GM21526 (cell line): ENCODE data around the gene MAL.

Experiments used
- ATAC-seq: cut with Tn5 transposase; IDR thresholded peaks from one replicate; pipeline ENCODE4 v1.9.1; 2021; ENCODE audit warnings: moderate library complexity; ENCODE audit not compliant: unreplicated experiment, low FRiP score

The MAL gene

GRCh38 chr2:95014126-95014708, 11.3 kb upstream of the MAL start:
- ATAC-seq: no peak

DNA sequence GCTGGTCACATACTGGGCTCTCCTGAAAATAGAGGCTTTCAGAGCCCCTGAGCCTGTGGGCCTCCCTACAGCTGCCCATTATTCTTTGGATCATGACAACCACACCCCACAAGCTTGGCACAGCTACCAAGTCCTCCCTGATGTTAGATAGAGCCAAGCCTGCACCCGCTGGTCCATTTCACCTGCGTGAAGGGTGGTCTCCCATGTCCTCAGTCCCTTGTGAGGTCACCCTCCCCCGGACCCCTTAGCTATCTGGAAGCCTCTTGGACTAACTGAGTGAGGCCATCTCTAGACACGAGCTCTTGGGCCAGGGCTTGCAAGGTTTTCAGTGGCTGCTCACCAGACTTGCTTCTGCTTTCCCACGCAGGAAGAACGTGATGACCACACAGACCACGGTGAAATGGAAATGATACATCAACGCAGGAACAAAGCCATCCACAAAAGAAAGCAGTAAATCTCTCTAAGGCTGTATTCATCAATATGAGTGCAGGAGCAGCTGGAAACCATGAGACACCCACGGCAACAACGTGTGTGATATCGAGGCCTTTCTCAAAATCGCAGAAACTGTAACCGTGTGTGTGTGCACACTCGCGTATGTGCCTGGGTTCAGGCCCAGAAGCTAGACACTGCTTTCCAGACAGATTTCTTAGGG, 10.1 kb upstream of the MAL start:
- no peak for ATAC-seq

- ATAC-seq: no peak
These were observed 8.9 kb upstream of the MAL start for GRCh38 chr2:95016616-95017015.

DNA sequence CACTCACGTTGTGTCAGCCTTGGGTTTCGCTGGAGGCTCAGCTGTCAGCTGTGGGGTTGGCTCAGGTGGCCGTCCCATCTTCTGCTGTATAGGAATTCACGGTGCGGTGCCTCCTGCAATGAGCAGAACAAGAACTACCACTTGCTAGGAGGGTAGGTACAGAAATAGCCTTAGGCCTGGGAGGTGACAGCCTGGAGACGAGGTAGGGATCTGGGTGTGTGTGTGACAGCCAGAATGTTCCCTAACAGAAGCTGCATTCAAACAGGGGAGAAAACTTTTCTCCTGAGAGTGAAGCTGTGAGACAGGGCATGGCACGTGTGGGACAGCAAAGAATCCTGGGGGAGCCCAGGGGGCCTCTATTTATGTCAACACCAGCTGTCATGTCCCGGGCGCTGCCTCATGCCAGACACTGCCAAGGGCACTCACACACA, 8.4 kb upstream of the MAL start:
- no peak for ATAC-seq

- no peak for ATAC-seq
These were observed 7.7 kb upstream of the MAL start for GRCh38 chr2:95017836-95018235.

DNA sequence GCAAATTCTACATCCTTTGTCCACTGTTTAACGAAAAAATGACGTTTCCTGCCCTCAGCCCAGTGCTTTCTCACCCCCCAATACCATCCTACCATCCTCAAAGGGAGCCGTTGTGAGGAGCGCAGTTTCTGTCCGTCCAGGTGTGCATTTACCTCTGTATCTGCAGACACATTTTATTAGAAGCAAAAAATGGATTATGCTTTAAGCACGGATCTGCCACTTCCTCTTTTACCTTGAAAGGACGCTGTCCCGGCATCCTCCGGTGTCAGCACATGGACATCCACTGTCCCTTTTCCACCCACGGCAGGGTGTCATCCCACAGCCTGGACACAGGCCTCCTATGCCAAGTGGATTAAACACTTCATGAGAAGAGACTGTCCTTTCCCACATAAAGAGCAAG, 7.2 kb upstream of the MAL start:
- ATAC-seq: no peak

DNA sequence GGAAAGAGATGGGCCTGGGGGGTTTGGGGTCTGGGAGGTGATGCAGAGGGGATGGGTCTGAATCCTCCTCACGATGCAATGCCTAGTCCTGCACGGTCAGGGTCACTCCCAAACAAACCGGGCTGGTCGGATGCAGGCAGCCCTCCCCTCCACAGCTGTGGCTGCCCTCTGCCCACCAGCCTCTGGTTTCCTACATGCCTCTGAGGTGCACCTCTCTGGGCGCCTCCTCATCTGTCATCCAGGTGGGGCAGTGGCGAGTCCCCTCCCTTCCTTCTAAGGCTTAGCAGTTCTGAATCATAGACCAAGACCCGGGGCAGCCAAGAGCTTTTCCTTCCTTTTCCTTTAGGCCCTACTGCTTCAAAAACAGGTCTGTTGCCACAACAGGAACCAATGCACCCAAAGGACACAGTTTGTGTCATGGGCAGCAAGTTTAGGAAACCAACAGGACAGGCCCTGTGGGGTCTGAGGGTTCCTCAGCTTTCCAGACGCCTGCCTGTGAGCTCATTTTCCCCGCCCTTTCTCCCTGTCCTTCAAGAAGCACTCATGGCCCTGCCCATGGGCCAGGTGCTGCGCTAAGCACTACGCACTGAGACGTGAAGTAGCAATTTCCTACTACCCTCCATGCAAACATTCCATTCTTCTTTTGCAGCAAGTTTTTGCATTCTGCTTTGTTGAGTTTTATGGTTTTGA, 6.5 kb upstream of the MAL start:
- no peak for ATAC-seq

- no peak for ATAC-seq
These were observed 5.9 kb upstream of the MAL start for GRCh38 chr2:95019572-95019971.

DNA sequence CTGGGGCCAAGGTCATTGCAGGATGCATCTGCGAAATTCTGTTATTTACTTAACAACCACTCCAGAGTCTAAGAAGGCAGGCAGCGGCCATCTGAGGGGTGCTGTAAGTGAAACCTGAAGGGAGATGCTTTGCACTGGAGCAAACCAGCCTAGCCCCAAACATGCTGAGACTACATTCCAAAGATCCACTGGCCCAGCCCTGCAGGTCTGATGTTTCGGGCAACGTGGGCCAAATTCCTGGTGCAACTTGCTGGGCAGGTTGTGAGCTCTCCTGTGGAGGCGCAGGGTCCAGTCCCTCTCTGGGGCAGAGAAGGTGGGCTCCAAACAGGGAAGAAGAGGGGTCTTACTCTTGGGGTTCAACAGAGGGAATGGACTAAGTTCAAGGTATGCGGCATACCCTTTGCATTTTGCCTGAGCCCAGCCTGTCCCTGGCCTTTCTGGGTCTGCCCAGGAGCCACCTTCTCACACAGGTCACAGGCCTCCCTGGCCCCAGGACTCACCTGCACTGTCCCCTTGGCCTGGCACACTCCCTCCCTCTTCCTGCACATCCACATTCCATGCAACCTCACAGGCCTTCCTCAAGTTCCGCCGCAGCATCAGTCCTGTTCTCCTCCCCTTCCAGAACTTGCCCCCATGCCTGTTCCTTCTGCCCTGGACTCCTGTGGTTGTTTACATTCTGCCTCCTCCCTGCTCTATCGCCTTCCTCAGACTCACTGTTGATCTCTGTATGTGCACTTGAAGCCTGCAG, 5.1 kb upstream of the MAL start:
- ATAC-seq: no peak

- ATAC-seq: no peak
These were observed 4.5 kb upstream of the MAL start for GRCh38 chr2:95021023-95021416.

DNA sequence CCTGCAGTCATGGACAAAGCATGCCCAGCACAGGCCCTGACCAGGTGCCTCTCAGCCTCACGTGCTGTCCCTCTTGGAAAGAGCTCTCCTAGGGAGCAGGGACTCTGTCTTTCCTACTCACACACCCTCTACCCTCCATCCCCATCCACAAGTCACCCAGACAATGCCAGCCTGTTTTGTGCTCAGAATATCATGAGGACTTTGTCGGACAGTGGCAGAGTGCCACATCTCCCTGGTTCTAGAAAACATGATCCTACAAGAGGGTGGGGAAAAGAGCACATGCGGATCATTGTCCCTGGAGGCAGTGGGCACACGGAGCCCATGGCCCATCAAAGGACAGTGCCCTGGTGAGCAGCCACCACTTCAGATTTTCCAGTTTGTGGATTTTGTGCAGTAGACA, 3.7 kb upstream of the MAL start:
- no peak for ATAC-seq

DNA sequence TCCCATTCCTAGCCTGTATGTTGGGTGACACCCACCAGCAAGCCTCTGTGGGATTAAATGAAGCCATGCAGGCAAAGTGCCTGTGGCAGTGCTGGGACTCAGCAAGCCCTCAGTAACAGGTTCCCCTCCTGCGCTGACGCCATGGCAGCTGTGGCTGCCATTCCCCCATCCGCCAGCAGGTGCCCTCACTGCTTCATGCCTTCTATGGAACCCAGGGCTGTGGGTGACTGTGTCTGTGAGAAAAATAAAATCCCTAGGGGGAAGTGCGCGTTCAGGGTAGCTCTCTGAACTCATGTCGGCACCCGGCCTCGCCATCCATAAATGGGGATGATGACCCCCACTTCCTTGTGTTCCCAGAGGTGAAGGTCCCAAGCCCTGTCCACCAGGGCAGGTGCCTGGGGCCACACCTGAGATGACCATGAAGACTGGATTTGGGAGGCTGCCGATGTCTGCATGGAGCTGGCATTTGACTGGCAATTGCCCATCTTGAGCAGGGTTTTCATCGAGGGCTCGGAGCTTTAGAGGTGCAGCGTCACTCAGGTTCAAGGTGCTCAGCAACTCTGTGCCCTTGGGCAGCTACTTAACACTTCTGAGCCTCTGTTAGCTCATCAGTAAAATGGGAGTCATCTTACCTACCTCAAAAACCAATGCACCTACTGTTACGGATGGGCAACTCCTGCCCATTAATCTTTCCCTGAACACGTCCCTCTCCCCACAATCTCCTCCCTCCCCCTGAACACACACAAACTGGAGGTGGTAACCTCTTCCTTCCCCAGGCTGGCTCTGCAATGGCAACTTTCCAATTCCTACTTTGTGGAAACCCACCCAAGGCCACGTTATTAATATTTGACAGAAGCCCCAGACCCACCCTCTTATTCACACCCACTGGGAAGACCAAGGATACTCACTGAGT, 2.9 kb upstream of the MAL start:
- ATAC-seq: peak; percentile 89

DNA sequence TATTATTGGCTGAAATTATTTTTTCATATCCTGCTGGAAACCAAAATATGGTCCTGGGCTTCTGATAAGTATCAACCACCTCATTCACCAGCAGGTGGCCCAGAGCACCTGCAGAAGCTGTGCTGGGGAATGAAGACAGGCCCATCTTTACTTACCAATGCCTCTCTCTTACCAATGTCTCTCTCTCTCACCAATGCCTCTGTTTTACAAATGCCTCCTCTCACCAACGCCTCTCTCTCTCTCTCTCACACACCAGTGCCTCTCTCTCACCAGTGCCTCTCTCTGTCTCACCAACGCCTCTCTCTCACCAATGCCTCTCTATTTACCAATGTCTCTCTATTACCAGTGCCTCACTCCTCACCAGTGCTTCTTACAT, 2.3 kb upstream of the MAL start:
- peak; percentile 37 for ATAC-seq

DNA sequence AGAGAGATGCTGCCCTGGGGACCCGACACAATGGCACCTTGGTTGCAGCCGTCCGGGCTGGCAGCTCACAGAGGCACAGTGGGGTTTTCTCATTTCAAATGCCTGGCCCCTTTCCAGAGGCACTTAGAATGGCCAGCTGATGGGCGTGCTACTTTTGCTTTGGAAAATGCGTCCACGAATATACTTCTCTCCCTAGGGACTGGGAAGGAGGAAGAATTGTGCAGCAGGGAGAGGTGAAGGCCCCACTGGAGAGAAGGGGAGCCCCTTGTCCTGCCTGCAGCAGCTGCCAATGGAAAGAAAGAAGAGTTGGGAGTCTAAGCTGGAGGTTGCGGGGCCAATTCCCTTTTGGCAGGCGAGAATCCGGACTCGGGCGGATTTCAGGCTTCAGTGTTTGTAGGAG, 1.1 kb upstream of the MAL start:
- ATAC-seq: no peak

- ATAC-seq: no peak
These were observed 525 bp upstream of the MAL start for GRCh38 chr2:95024960-95025405.

DNA sequence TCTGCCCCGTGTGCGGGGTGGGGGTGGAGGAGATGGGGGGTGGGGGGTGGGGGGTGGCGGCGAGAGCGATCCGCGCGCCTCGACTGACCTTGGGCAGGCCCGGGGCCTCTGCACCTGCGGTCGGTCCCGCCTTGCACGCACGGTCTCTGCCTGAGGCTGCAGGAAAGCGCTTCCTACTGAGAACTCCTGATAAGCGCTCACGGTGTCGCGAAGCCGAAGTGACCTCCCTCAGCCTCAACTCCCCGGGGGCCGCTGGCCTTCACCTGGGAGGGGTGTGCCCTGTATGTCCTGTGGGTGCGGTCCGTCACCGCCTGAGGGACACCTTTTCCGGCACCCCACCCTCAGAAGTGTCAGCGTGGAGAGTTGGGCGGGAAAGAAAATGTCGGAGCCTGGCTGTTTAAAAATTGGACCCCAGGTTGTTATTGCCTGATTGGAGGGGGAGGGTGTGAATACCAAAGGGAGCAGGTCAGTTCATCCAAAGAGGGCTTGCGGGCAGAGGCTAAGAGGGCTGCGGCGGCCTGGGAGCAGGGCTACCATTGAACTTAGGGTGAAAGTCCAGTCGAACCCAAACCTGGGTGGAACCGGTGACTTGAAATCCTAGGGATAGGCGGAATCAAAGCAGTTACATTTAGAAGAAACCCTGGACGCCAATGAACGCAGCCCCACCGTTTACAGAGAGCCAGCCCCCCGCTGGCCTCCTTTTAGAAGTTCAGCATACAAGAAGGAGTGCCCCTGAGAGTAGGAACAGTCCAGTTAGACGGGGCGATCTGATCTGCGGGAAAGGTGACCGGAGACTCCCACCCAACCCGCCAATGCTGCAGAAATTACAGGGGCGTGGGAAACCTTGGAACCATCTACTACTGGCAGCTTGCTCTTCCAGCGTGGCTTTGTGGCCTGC, 1.2 kb downstream of the MAL start:
- ATAC-seq: no peak

DNA sequence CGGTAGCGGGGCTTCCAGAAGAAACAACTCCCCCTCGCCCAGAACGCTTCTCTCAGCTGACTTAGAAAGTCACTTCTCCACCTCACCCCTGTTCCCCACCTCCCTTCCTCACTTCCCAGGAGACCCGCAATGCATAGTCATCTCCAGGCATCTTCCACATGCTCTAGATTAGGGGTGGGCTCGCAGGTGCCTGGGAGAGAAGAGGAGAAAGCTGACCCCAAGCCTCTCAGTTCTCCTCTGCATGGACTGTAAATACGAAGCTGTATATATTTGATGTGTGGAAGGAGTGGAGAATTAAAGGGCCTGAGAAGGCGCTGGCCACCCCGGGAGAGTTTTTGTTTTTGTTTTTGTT, 1.8 kb downstream of the MAL start:
- no peak for ATAC-seq

DNA sequence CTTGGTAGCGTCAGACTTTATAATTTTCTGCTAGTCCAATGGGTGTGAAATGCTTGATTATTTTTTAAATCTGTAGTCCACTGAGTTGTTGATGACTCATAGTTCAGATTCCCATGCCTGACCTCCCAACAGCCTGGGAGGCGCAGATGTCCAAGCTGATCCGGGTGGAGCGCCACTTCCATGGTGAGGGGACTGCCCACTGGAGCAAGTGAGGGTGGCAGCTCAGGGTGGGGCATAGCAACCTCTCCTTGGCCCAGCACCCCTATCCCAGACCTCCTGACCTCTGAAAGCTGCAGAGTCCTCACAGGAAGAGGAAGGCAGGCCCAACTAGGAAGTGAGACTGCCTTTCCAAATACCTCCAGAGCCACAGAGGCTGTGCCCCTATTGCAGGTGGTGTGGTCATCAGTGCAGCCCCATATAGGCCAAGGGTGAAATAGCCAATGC, 4.4 kb downstream of the MAL start:
- no peak for ATAC-seq

DNA sequence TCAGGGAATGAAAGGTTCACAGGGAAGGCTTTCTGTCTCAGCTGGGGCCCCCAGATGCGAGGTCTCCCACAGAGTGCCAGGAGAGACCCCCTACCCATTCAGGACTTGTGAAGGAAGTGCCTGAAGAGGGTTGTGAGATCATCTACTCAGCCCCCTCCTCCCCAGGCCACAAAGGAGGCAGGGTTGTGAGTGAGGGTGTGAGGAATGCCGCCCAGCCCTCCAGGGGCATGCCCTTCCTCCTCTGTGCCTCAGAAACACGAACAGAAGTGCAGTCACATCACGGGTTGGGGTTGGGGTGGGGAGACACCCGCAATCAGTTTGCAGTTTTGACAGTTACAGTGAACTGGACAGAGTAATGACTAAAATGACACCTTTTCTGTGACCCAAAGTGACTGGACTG, 5.0 kb downstream of the MAL start:
- no peak for ATAC-seq
